ENCODE data around the gene RAB4B.

DNA sequence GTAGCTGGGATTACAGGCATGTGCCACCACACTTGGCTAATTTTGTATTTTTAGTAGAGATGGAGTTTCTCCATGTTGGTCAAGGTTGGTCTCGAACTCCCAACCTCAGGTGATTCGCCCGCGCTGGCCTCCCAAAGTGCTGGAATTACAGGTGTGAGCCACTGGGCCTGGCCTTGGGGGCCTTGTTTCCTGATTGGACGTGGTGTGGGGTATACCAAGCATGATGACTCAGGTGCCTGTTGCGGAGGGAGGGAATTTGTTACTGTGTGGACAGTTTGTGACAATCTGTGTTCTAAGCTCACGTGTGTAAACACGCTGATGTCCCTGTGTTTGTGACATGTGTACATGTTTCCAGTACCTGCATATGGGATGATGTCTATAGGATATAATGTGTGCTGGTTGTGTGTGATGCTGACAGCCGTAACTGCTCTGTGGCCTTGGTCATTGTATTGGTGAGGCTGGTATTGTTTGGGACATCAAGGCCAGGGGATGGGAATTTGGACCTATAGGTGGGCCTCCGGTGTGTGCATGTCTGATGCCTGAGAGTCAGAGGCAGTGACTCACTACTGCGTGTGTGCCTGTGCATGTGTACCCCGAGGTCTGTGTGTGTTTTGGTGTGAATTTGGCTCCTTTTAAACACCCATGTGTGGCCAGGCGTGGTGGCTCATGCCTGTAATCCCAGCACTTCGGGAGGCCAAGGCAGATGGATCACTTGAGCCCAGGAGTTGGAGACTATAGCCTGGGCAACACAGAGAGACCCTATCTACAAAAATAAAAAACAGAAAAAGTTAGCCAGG is 19.3 kb downstream of the RAB4B start:
- TF ChIP-seq GATA2 (IDR thresholded peaks at IDR 0.05; ENCODE audit: low read depth, low read length): no peak
- TF ChIP-seq GATA3 (IDR thresholded peaks at IDR 0.05; ENCODE audit: low read depth, low read length): no peak
